Chondrocyte (in vitro differentiated cells): ENCODE measurements around the gene FRMD6. TPM values are rescaled to one million over a fixed set of nuclear protein-coding genes. Genes with fewer than 3 reads are reported as not detected.
"Not testable (repeated sequence)": the region's sequence is repeated elsewhere in the genome, so short reads cannot be mapped to it uniquely, and the experiment has no call there.

Experiments
- DNase-seq: peaks from one replicate; pipeline ENCODE4 v3.0.0; 2021; ENCODE audit warnings: mixed read lengths, low spot score
- H3K27ac Mint-ChIP-seq: one replicate; pipeline ENCODE4 v1.8.0; 2021; ENCODE audit warnings: mild to moderate bottlenecking, moderate library complexity, mixed read lengths; ENCODE audit not compliant: unreplicated experiment
- H3K27me3 Mint-ChIP-seq: 2 replicates; pipeline ENCODE4 v1.8.0; 2021; ENCODE audit warnings: low read depth, mixed read lengths
- H3K36me3 Mint-ChIP-seq: 2 replicates; pipeline ENCODE4 v1.8.0; 2021; ENCODE audit warnings: low read depth, mixed read lengths
- H3K4me1 Mint-ChIP-seq: 2 replicates; pipeline ENCODE4 v1.8.0; 2021; ENCODE audit warnings: low read depth, mild to moderate bottlenecking, mixed read lengths
- H3K4me3 Mint-ChIP-seq: one replicate; pipeline ENCODE4 v1.8.0; 2021; ENCODE audit warnings: mild to moderate bottlenecking, moderate library complexity, mixed read lengths; ENCODE audit not compliant: unreplicated experiment
- H3K9me3 Mint-ChIP-seq: 2 replicates; pipeline ENCODE4 v1.8.0; 2021; ENCODE audit warnings: low read depth, mixed read lengths
- total RNA-seq: library from RNA; stranded (reverse); gene quantifications from 3 replicates; pipeline ENCODE4 v1.2.1, GENCODE V29; 2021
- TF ChIP-seq, protein P1 (sequence below): fragments of 200-600 bp; sonication (generic); IDR thresholded peaks from 2 replicates; pipeline ENCODE4 v1.5.0; 2021; ENCODE audit warnings: antibody characterized with exemption, mild to moderate bottlenecking, moderate library complexity

Gene FRMD6
- total RNA-seq, 1 donor from 2014 or later = 135 TPM

DNA sequence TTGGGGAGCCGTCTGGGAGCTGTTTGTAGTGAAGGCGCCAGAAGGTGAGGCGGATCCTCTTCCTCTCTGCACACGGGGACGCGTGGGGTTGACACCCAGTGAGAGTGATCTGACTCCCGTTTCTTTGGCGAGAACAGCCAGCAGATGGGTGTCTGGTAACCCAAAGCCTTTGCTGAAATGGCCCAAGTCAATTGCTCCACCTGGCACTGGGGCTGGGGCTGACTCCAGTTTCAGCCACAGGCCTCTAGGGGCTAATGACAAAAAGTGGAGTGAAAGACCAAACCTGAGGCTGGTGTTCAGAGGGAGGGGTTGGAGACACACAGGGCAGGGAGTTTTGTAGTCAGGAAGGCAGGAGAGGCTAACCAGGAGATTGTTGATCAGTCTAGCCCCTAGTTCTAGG, 87.0 kb downstream of the FRMD6 start:
- H3K27me3 Mint-ChIP-seq = no peaks in the 10 kb centered on the region
- H3K36me3 Mint-ChIP-seq = no peaks in the 10 kb centered on the region
- peaks cover 4% of the 10 kb centered on the region for H3K9me3 Mint-ChIP-seq
- DNase-seq = no peak
- no peaks in the 10 kb centered on the region for H3K4me1 Mint-ChIP-seq
- TF ChIP-seq, protein P1, sequence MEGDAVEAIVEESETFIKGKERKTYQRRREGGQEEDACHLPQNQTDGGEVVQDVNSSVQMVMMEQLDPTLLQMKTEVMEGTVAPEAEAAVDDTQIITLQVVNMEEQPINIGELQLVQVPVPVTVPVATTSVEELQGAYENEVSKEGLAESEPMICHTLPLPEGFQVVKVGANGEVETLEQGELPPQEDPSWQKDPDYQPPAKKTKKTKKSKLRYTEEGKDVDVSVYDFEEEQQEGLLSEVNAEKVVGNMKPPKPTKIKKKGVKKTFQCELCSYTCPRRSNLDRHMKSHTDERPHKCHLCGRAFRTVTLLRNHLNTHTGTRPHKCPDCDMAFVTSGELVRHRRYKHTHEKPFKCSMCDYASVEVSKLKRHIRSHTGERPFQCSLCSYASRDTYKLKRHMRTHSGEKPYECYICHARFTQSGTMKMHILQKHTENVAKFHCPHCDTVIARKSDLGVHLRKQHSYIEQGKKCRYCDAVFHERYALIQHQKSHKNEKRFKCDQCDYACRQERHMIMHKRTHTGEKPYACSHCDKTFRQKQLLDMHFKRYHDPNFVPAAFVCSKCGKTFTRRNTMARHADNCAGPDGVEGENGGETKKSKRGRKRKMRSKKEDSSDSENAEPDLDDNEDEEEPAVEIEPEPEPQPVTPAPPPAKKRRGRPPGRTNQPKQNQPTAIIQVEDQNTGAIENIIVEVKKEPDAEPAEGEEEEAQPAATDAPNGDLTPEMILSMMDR = no peak
- no peak overlapping the region for H3K27ac Mint-ChIP-seq
- H3K4me3 Mint-ChIP-seq = no peak overlapping the region

DNA sequence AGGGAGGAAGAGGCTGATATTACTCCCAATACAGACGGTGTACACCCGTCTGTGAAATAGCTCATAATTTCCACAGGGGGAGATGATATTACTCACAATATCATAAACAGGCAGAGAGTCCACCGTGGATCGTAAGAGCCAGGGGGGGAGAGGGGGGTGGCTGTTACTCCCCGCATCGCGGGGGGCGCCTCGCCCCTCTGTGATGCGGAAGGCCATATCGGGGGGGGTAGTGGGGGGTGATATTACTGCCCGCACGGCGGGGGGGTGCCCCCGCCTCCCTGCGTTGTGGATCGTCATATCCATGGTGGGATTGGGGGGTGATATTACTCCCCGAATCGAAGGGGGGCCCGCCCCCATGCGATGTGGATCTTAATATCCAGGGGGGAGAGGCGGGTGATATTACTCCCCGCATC, 91.9 kb downstream of the FRMD6 start:
- H3K9me3 Mint-ChIP-seq = no peaks in the 10 kb centered on the region
- H3K4me1 Mint-ChIP-seq = no peaks in the 10 kb centered on the region
- no peak overlapping the region for H3K4me3 Mint-ChIP-seq
- no peak for DNase-seq
- TF ChIP-seq, protein P1 = no peak
- H3K27ac Mint-ChIP-seq = no peak overlapping the region
- H3K27me3 Mint-ChIP-seq = no peaks in the 10 kb centered on the region
- no peaks in the 10 kb centered on the region for H3K36me3 Mint-ChIP-seq

DNA sequence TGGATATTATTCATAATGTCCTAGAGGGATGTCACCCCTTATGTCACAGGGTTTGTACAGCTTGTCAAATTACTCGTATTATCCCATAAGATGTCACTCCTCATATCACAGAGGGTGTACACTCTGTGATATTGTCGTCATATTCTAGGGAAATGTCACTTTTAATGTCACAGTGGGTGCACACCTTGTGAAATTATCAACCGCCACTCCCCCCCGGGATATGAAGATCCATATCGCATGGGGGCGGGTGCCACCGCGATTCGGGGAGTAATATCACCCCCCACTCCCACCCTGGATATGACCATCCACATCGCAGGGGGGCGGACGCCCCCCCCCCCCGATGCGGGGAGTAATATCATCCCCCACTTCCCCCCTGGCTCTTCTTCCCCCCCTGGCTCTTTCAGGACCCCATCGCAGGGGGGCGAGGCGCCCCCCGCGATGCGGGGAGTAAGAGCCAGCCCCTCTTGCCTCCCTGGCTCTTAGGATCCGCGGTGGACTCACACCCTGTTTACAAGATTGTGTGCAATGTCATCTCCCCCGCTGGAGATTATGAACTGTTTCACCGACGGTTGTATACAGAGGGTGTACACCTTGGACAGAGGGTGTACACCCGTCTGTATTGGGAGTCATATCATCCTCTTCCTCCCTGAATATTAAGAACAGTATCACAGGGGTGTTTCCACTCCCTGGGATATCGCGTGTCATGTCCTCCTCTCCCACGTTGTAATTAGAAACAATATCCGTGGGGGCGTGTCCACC, 92.8 kb downstream of the FRMD6 start:
- Mint-ChIP-seq H3K4me3 (no peak overlapping the region), H3K36me3 (no peaks in the 10 kb centered on the region), H3K27me3 (no peaks in the 10 kb centered on the region), H3K9me3 (no peaks in the 10 kb centered on the region), H3K4me1 (no peaks in the 10 kb centered on the region), H3K27ac (no peak overlapping the region)
- TF ChIP-seq, protein P1 = no peak
- DNase-seq = no peak

DNA sequence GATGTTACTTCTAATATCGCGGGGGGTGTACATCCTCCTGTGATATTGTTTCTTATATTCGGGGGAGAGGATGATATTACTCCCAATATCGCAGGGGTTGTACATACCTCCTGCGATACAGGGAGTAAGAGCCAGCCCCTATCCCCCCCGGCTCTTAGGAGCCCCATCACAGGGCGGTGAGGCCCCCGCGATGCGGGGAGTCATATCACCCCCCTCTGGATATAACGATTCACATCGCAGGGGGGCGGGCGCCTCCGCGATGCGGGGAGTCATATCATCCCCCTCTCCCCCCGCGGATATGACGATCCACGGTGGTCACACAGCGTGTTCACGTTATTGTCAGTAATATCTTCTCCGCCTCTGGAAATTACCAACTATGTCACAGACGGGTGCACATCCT, 95.1 kb downstream of the FRMD6 start:
- not testable (repeated sequence) for H3K9me3 Mint-ChIP-seq, DNase-seq, H3K36me3 Mint-ChIP-seq, H3K27me3 Mint-ChIP-seq, H3K4me1 Mint-ChIP-seq, H3K27ac Mint-ChIP-seq, H3K4me3 Mint-ChIP-seq

DNA sequence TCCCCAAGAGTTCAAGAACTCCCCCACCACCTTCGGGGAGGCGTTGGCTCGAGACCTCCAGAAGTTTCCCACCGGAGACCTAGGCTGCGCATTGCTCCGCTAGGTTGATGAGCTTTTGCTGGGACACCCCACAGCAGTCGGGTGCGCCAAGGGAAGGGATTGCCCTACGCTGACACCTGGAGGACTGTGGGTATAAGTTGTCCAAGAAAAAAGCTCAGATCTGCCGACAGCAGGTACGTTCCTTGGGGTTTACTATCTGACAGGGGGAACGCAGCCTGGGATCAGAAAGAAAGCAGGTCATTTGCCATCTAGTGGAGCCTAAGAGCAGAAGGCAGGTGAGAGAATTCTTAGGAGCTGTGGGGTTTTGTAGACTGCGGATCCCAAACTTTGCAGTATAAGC, 98.8 kb downstream of the FRMD6 start:
- TF ChIP-seq, protein P1 = peak; percentile 35
- Mint-ChIP-seq H3K36me3 (no peaks in the 10 kb centered on the region), H3K27ac (no peak overlapping the region), H3K9me3 (no peaks in the 10 kb centered on the region), H3K4me1 (no peaks in the 10 kb centered on the region), H3K4me3 (no peak overlapping the region), H3K27me3 (no peaks in the 10 kb centered on the region)
- no peak for DNase-seq

DNA sequence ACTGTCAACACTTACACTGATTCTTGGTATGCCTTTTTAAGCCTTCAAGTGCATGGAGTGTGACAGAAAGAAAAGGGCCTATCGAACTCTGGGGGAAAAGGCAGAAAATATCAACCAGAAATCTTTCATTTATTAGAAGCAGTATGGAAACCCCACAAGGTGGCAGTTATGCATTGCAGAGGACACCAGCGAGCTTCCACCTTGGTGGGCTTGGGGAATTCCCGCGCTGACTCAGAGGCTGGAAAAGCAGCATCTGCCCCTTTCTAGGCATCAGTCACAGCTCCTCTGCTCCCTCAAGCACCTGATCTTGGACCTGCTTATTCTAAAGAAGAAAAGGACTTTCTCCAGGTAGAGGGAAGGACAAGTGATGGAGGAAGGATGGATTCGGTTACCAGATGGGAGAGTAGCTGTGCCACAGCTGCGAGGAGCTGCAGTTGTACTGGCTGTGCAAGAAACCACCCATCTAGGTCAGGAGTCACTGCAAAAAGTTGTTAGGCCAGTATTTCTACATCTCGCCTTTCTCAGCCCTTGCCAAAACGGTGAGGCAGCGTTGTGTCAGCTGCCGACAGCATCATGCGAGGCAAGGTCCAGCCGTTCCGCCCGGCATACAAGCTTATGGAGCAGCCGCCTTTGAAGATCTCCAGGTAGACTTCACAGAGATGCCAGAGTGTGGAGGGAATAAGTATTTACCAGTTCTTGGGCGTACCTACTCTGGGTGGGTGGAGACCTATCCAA, 100.1 kb downstream of the FRMD6 start:
- not testable (repeated sequence) for H3K27me3 Mint-ChIP-seq, H3K4me3 Mint-ChIP-seq, DNase-seq, H3K27ac Mint-ChIP-seq, H3K9me3 Mint-ChIP-seq, H3K36me3 Mint-ChIP-seq, H3K4me1 Mint-ChIP-seq

DNA sequence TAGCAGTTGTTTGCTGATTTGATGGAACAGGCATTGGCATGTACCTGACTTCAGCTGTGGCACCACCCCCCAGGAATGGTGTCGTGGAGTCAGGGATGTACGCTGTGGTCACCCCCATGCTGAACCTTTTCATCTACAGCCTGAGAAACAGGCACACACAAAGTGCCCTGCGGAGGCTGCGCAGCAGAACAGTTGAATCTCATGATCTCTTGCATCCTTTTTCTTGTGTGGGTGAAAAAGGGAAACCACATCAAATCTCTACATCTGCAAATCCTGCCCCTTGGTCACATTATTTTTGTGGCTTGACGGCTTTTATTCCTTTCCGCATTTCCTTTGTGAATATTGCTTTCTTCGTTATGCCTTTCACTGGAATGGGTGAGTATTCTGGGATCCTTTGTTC, 106.0 kb downstream of the FRMD6 start:
- H3K27me3 Mint-ChIP-seq, H3K4me1 Mint-ChIP-seq, H3K36me3 Mint-ChIP-seq, H3K27ac Mint-ChIP-seq, DNase-seq, H3K4me3 Mint-ChIP-seq, H3K9me3 Mint-ChIP-seq: not testable (repeated sequence)
